Measurements from ENCODE around the gene SLC35F5. TPM values are rescaled to one million over a fixed set of nuclear protein-coding genes. Genes with fewer than 3 reads are reported as not detected.

The SLC35F5 gene
- total and polyA plus RNA-seq, 2 of the 4 experiments (the other 2 are of a cell fraction): 30.5 to 93.4 TPM

GRCh38 chr2:113679457-113679856 is 77.0 kb downstream of the SLC35F5 start:
- 91% methylated on average over 4 of the region's 8 CpGs; no CpG with 5 or more reads in 1 of the 2 experiments for WGBS, 2 experiments (ENCODE audit: extremely low coverage in 2 of 2, insufficient read length in 1 of 2)
- Histone ChIP-seq H4K8ac (ENCODE audit: low read depth in 2 of 2, low read length in 2 of 2) (no peak overlapping the region), H2BK15ac (ENCODE audit: low read depth, low read length) (no peak overlapping the region), H3K27ac (ENCODE audit: insufficient read depth, low read length) (no peak overlapping the region), H3K4me1 (ENCODE audit: control insufficient read depth, insufficient read depth, low read length) (no peaks in the 10 kb centered on the region), H3K14ac (replicated peaks; ENCODE audit: low read depth, low read length) (no peak overlapping the region), H3K9ac (ENCODE audit: low read depth, low read length) (no peak overlapping the region), H3K36me3 (ENCODE audit: control insufficient read depth, insufficient read depth, low read length) (no peaks in the 10 kb centered on the region), H3K9me1 (ENCODE audit: insufficient read depth, low read length) (no peaks in the 10 kb centered on the region), H4K20me1 (ENCODE audit: insufficient read depth, low read length) (no peaks in the 10 kb centered on the region), H3K56ac (ENCODE audit: extremely low read depth, insufficient read depth, low read length) (no peak overlapping the region), H4K91ac (ENCODE audit: insufficient read depth, low read depth, low read length) (no peak overlapping the region), H3K18ac (ENCODE audit: low read depth, low read length) (no peak overlapping the region), H2AFZ (replicated peaks; ENCODE audit: low read length, poor library complexity) (no peak overlapping the region), H2AK5ac (ENCODE audit: low read depth, low read length) (no peak overlapping the region; the same call in 1 of the 2 replicates), H3K79me1 (ENCODE audit: low read depth in 1 of 2, low read length in 2 of 2) (no peaks in the 10 kb centered on the region), H3K4me3 (ENCODE audit: insufficient read depth, low read depth, low read length) (no peak overlapping the region), H3K9me3 (ENCODE audit: control insufficient read depth, insufficient read depth, low read length) (no peaks in the 10 kb centered on the region), H3K4me2 (ENCODE audit: low read depth, low read length) (no peak overlapping the region), H4K5ac (ENCODE audit: low read depth, low read length) (no peak overlapping the region), H3K4ac (ENCODE audit: low read depth, low read length) (no peak overlapping the region), H2BK120ac (ENCODE audit: low read depth, low read length) (no peak overlapping the region), H2BK20ac (ENCODE audit: low read depth, low read length) (0 out of 2 replicates have a peak overlapping the region, but pooled peaks have one; percentile 32), H2BK5ac (ENCODE audit: low read depth, low read length, poor library complexity, severe bottlenecking) (no peak overlapping the region), H3K23ac (ENCODE audit: low read depth, low read length) (no peak overlapping the region), H3K27me3 (ENCODE audit: control insufficient read depth, insufficient read depth, low read length) (peaks cover 18% of the 10 kb centered on the region), H2AK9ac (replicated peaks; ENCODE audit: low read depth, low read length, poor library complexity) (peak overlapping the region; percentile 62)
- ATAC-seq (ENCODE audit: low read depth) (no peak), DNase-seq (no peak)
- BruUV-seq (replicated peaks): no TSS peak
- in situ Hi-C loops (cut with MboI; ENCODE audit: low sequenced_read_pairs) (no loop called here), intact Hi-C loops (cut with micrococcal nuclease) (no loop called here), dilution Hi-C loops (cut with HindIII; ENCODE audit: low sequenced_read_pairs, unreplicated experiment) (no loop called here)
- ChIA-PET CTCF (no interaction called here), POLR2A (ENCODE audit: unreplicated experiment) (no interaction called here)
- TF ChIP-seq MXI1 (IDR thresholded peaks at IDR 0.05; ENCODE audit: borderline replicate concordance, low read depth, low read length) (no peak), CEBPB (IDR thresholded peaks at IDR 0.05; ENCODE audit: low read depth, low read length) (no peak), RCOR1 (IDR thresholded peaks at IDR 0.05; ENCODE audit: insufficient replicate concordance, low read length) (no peak), ELK1 (IDR thresholded peaks at IDR 0.05; ENCODE audit: borderline replicate concordance, low read depth, low read length) (no peak)
- TF ChIP-seq, protein P1, sequence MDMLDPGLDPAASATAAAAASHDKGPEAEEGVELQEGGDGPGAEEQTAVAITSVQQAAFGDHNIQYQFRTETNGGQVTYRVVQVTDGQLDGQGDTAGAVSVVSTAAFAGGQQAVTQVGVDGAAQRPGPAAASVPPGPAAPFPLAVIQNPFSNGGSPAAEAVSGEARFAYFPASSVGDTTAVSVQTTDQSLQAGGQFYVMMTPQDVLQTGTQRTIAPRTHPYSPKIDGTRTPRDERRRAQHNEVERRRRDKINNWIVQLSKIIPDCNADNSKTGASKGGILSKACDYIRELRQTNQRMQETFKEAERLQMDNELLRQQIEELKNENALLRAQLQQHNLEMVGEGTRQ (IDR thresholded peaks at IDR 0.05; ENCODE audit: low read depth, low read length): no peak
